SK-N-SH (cell line): ENCODE data around the gene HOXC10. TPM values are rescaled to one million over a fixed set of nuclear protein-coding genes. Genes with fewer than 3 reads are reported as not detected.

Experiments
- CTCF ChIA-PET: fragments of 300-600, 350-600 bp; formaldehyde crosslinking; extraction: SDS; loops from one replicate; lab custom pipeline; 2021; lab: Yijun Ruan, JAX
- POLR2A ChIA-PET: fragments of 350-600 bp; sonication (Branson Sonifier 250); formaldehyde crosslinking; extraction: SDS; loops from one replicate; lab custom pipeline; 2020; ENCODE audit warnings: antibody characterized with exemption, inconsistent platforms; lab: Yijun Ruan, JAX
- DNase-seq: peaks from one replicate; pipeline ENCODE4 v3.0.0; 2012
- H2AFZ ChIP-seq: fragments of 200-600 bp; sonication (generic); 2 replicates; pipeline ENCODE4 v1.8.1; 2016; ENCODE audit warnings: antibody characterized with exemption, mild to moderate bottlenecking, low read depth
- H3F3A ChIP-seq: fragments of 200-600 bp; sonication (generic); replicated peaks from 2 replicates; pipeline ENCODE3; 2016; ENCODE audit warnings: antibody characterized with exemption, mild to moderate bottlenecking; ENCODE audit not compliant: insufficient read depth
- H3K27ac ChIP-seq, 2 experiments: fragments of 200-500 bp in 1 of 2; fragments of 200-600 bp in 1 of 2; sonication (Bioruptor generic) in 1 of 2; sonication (generic), shearing (Covaris generic) in 1 of 2; 2 replicates each; pipeline versions ENCODE4 v1.5.1 to v1.6.1; 2014 to 2016; ENCODE audit warnings: low read depth in 2 of 2, inconsistent platforms in 1 of 2, low read length in 1 of 2, mild to moderate bottlenecking in 1 of 2, mixed read lengths in 1 of 2
- H3K27me3 ChIP-seq: fragments of 200-600 bp; sonication (generic), shearing (Covaris generic); 2 replicates; pipeline ENCODE4 v1.6.1; 2016; ENCODE audit warnings: mixed run types; ENCODE audit not compliant: insufficient read depth
- H3K36me3 ChIP-seq, 2 experiments: fragments of 200-500 bp in 1 of 2; fragments of 200-600 bp in 1 of 2; sonication (Bioruptor generic) in 1 of 2; sonication (generic) in 1 of 2; replicated peaks in 1 of 2; 2 replicates each; pipeline versions ENCODE3 to v1.5.1; 2014 to 2016; ENCODE audit warnings: low read length in 1 of 2, mild to moderate bottlenecking in 1 of 2; ENCODE audit not compliant: insufficient read depth in 2 of 2, control insufficient read depth in 1 of 2
- H3K4me1 ChIP-seq, 2 experiments: fragments of 200-500 bp in 1 of 2; fragments of 200-600 bp in 1 of 2; sonication (Bioruptor generic) in 1 of 2; sonication (generic), shearing (Covaris generic) in 1 of 2; 2 replicates each; pipeline versions ENCODE4 v1.5.1 to v1.6.1; 2014 to 2016; ENCODE audit warnings: low read depth in 1 of 2, low read length in 1 of 2, mixed run types in 1 of 2; ENCODE audit not compliant: insufficient read depth in 2 of 2, control insufficient read depth in 1 of 2
- H3K4me2 ChIP-seq: fragments of 200-600 bp; sonication (generic), shearing (Covaris generic); 2 replicates; pipeline ENCODE4 v1.6.1; 2017; ENCODE audit warnings: mixed run types
- H3K4me3 ChIP-seq, 2 experiments: fragments of 200-500 bp in 1 of 2; fragments of 200-600 bp in 1 of 2; sonication (Bioruptor generic) in 1 of 2; sonication (generic), shearing (Covaris generic) in 1 of 2; 2 replicates each; pipeline versions ENCODE4 v1.5.1 to v1.8.1; 2014 to 2016; ENCODE audit warnings: low read depth in 2 of 2, inconsistent platforms in 1 of 2, low read length in 1 of 2, mild to moderate bottlenecking in 1 of 2, mixed read lengths in 1 of 2, moderate library complexity in 1 of 2
- H3K79me2 ChIP-seq: fragments of 200-600 bp; sonication (generic); 2 replicates; pipeline ENCODE4 v1.8.1; 2017; ENCODE audit warnings: mild to moderate bottlenecking; ENCODE audit not compliant: insufficient read depth
- H3K9ac ChIP-seq: fragments of 200-600 bp; sonication (generic); 2 replicates; pipeline ENCODE4 v1.6.1; 2017; ENCODE audit warnings: mixed run types
- H3K9me2 ChIP-seq: fragments of 200-600 bp; sonication (generic); 2 replicates; pipeline ENCODE4 v1.6.1; 2017; ENCODE audit warnings: mixed run types
- H3K9me3 ChIP-seq: fragments of 200-600 bp; sonication (generic); 2 replicates; pipeline ENCODE4 v1.6.1; 2017; ENCODE audit warnings: mixed run types, mild to moderate bottlenecking, moderate library complexity
- H4K20me1 ChIP-seq: fragments of 200-600 bp; sonication (generic); 2 replicates; pipeline ENCODE4 v1.6.1; 2017; ENCODE audit warnings: mild to moderate bottlenecking, mixed run types; ENCODE audit not compliant: insufficient read depth
- CHD2 ChIP-seq: fragments of 150-350 bp; IDR thresholded peaks from 2 replicates; pipeline ENCODE4 v1.6.1; 2018; ENCODE audit warnings: low read length; ENCODE audit not compliant: partially characterized antibody
- ELF1 ChIP-seq: IDR thresholded peaks from 2 replicates; pipeline ENCODE4 v1.4.0; 2012
- EP300 ChIP-seq, 2 experiments: IDR thresholded peaks; 2 replicates each; pipeline versions ENCODE4 v1.4.0 to v1.6.1; 2012; ENCODE audit warnings: borderline replicate concordance in 1 of 2, low read depth in 1 of 2, low read length in 1 of 2
- EZH2phosphoT487 ChIP-seq: fragments of 200-600 bp; sonication (generic); IDR thresholded peaks from 2 replicates; pipeline ENCODE4 v1.6.1; 2017; ENCODE audit warnings: low read depth, mixed run types, mild to moderate bottlenecking, antibody characterized with exemption, moderate library complexity, borderline replicate concordance
- FOXJ3 ChIP-seq: sonication (generic); formaldehyde crosslinking; IDR thresholded peaks from 2 replicates; pipeline ENCODE4 v1.5.1; 2020; ENCODE audit warnings: mild to moderate bottlenecking, missing genetic modification reagents
- MEF2A ChIP-seq: IDR thresholded peaks from 2 replicates; pipeline ENCODE4 v1.4.0; 2012; ENCODE audit warnings: low read depth, borderline replicate concordance
- MXI1 ChIP-seq: IDR thresholded peaks from 2 replicates; pipeline ENCODE4 v1.6.1; 2012; ENCODE audit warnings: mild to moderate bottlenecking, low read depth, low read length, improper control_type of control experiment
- POLR2AphosphoS5 ChIP-seq: IDR thresholded peaks from 2 replicates; pipeline ENCODE4 v1.6.1; 2012; ENCODE audit warnings: low read depth, low read length
- RFX5 ChIP-seq: IDR thresholded peaks from 2 replicates; pipeline ENCODE4 v1.6.1; 2012; ENCODE audit warnings: mild to moderate bottlenecking, improper control_type of control experiment, low read length
- USF1 ChIP-seq: IDR thresholded peaks from 2 replicates; pipeline ENCODE4 v1.4.0; 2012; ENCODE audit warnings: low read depth, borderline replicate concordance
- ZBTB33 ChIP-seq: IDR thresholded peaks from 2 replicates; pipeline ENCODE4 v1.4.0; 2012; ENCODE audit warnings: low read depth, borderline replicate concordance
- WGBS: methylation state at CpG from one replicate; pipeline ENCODE4 v1.1.6; 2017; ENCODE audit warnings: low lambda C conversion rate; 5-methylcytosine and 5-hydroxymethylcytosine counted together
- polyA plus RNA-seq, 3 experiments: library from polyadenylated mRNA; depleted of rRNA; stranded (reverse); fragments of >200 nt; gene quantifications; 2 replicates each; pipeline ENCODE4 v1.2.3, GENCODE V29; 2012
- small RNA-seq, 7 experiments: library from RNA; depleted of rRNA; stranded (forward); fragments of <200 nt; gene quantifications; one replicate each; pipeline ENCODE3, GENCODE V24; 2012

Gene HOXC10
- polyA plus RNA-seq, 1 of the 3 experiments (the other 2 are of a cell fraction), result 0.03 TPM

GRCh38 chr12:54039417-54040147 is 54.6 kb downstream of the HOXC10 start:
- H3K79me2 ChIP-seq, result no peaks in the 10 kb centered on the region
- no peak for DNase-seq
- ChIA-PET CTCF (interaction anchor here (1.2 to 23.2 kb wide), 5 partner anchors 156 to 175 kb away, joined by 3 to 548 read pairs (median 6); partner anchors contain the start of gene SMUG1), POLR2A (interaction anchor here (1.3 kb wide), 1 partner anchor 14 kb away, joined by 4 read pairs; the partner anchor contains the start of gene HOXC4)
- no peak for TF ChIP-seq MEF2A
- TF ChIP-seq EP300 (IDR thresholded peaks at IDR 0.05; ENCODE audit: borderline replicate concordance in 1 of 2, low read depth in 1 of 2, low read length in 1 of 2), result no peak
- no peak for TF ChIP-seq FOXJ3 (CRISPR knock-in tag)
- no peak for TF ChIP-seq POLR2AphosphoS5
- no peak for TF ChIP-seq CHD2
- no peak for TF ChIP-seq RFX5
- no peak for TF ChIP-seq USF1
- TF ChIP-seq MXI1, result no peak
- no peak for TF ChIP-seq EZH2phosphoT487
- no peak for TF ChIP-seq ZBTB33
- TF ChIP-seq ELF1, result no peak
- H3K9me3 ChIP-seq, result no peaks in the 10 kb centered on the region
- no peaks in the 10 kb centered on the region for H3K36me3 ChIP-seq
- peaks cover 4% of the 10 kb centered on the region for H3F3A ChIP-seq
- no peak overlapping the region for H3K4me3 ChIP-seq
- no peaks in the 10 kb centered on the region for H3K27me3 ChIP-seq
- H3K27ac ChIP-seq, result no peak overlapping the region
- WGBS, result 84% methylated on average over 16 of the region's 16 CpGs
- H3K9me2 ChIP-seq, result no peaks in the 10 kb centered on the region
- peaks cover 0 to 39% of the 10 kb centered on the region in 2 experiments; a peak in 1 of 4 replicates for H3K4me1 ChIP-seq
- no peak overlapping the region for H3K4me2 ChIP-seq
- H3K9ac ChIP-seq, result no peak overlapping the region
- H4K20me1 ChIP-seq, result no peaks in the 10 kb centered on the region
- no peak overlapping the region for H2AFZ ChIP-seq

Small RNA genes within 50 kb of the gene (small RNA-seq; reads per million reads assigned to genes)
- gene AC012531.3 (0 reads per million in 7 experiments), gene AC012531.4 (0 reads per million in 7 experiments), gene HOXC5 (0 to 1.0 (median 0) reads per million in 7 experiments), gene MIR196A2 (0 reads per million in 7 experiments), gene MIR615 (2.4 to 98.1 (median 34.2) reads per million in 7 experiments), gene RF01905 (0 reads per million in 7 experiments), gene RF01906 (0 reads per million in 7 experiments)

Other genes with a start within 250 kb of the HOXC10 start
- gene CISTR, start 233.2 kb upstream of the HOXC10 start, polyA plus RNA-seq (2012; rRNA removed), result not detected in 2 replicates
- not detected in 2 replicates for gene HOXC13, start 46.3 kb upstream of the HOXC10 start, polyA plus RNA-seq (2012; rRNA removed)
- not detected in 2 replicates for gene HOXC12, start 30.2 kb upstream of the HOXC10 start, polyA plus RNA-seq (2012; rRNA removed)
- gene HOXC11, start 12.0 kb upstream of the HOXC10 start, polyA plus RNA-seq (2012; rRNA removed), result not detected in 2 replicates
- not detected in 2 replicates for gene HOTAIR, start 10.2 kb upstream of the HOXC10 start, polyA plus RNA-seq (2012; rRNA removed)
- gene HOXC9, start 15.0 kb downstream of the HOXC10 start, polyA plus RNA-seq (2012; rRNA removed), result 1.2 and 1.9 TPM in 2 replicates
- gene HOXC8, start 23.8 kb downstream of the HOXC10 start, polyA plus RNA-seq (2012; rRNA removed), result 1.7 and 1.8 TPM in 2 replicates
- gene HOXC6, start 43.3 kb downstream of the HOXC10 start, polyA plus RNA-seq (2012; rRNA removed), result 6.1 and 9.1 TPM in 2 replicates
- gene HOXC5, start 47.9 kb downstream of the HOXC10 start, polyA plus RNA-seq (2012; rRNA removed), result 1.5 and 2.1 TPM in 2 replicates
- gene HOXC4, start 68.7 kb downstream of the HOXC10 start, polyA plus RNA-seq (2012; rRNA removed), result 1.6 and 3.7 TPM in 2 replicates
- gene SMUG1, start 203.8 kb downstream of the HOXC10 start, polyA plus RNA-seq (2012; rRNA removed), result 61.3 and 78.4 TPM in 2 replicates